Measurements from ENCODE around the gene PAGR1. TPM values are rescaled to one million over a fixed set of nuclear protein-coding genes. Genes with fewer than 3 reads are reported as not detected.
A peak's percentile ranks its signal among the peaks of the same experiment; 100 is the strongest.

The PAGR1 gene
- total and polyA plus RNA-seq, 9 of the 15 experiments (the other 6 are each of a cell fraction or from before 2014, with no cell fraction given) = 1.4 to 58.2 (median 16.8) TPM

- TF ChIP-seq WHSC1 (IDR thresholded peaks at IDR 0.05; ENCODE audit: low read length) (no peak), U2AF1 (optimal IDR thresholded peaks at IDR 0.05; ENCODE audit: low read depth, low read length) (peak; percentile 48), ZFP91 (CRISPR knock-in tag; IDR thresholded peaks at IDR 0.05) (peak; percentile 96), ZNF785 (CRISPR knock-in tag; IDR thresholded peaks at IDR 0.05) (no peak), THRB (CRISPR knock-in tag; conservative IDR thresholded peaks at IDR 0.05) (0 out of 2 replicates have a peak, but pooled peaks have one; percentile 17), HIVEP1 (CRISPR knock-in tag; IDR thresholded peaks at IDR 0.05) (no peak), SAFB (IDR thresholded peaks at IDR 0.05; ENCODE audit: borderline replicate concordance, low read depth, low read length) (no peak), ZNF57 (CRISPR knock-in tag; IDR thresholded peaks at IDR 0.05) (no peak), HES1 (IDR thresholded peaks at IDR 0.05; ENCODE audit: low read depth) (0 out of 2 replicates have a peak, but pooled peaks have one; percentile 39), ETS2 (tag; IDR thresholded peaks at IDR 0.05; ENCODE audit: borderline replicate concordance, poor library complexity, severe bottlenecking) (no peak), RB1 (IDR thresholded peaks at IDR 0.05; ENCODE audit: low read depth) (peak; percentile 61), PBX2 (CRISPR knock-in tag; IDR thresholded peaks at IDR 0.05; ENCODE audit: low read depth) (no peak), PBX2 (tag; conservative IDR thresholded peaks at IDR 0.05; ENCODE audit: low read depth) (no peak), MXI1 (IDR thresholded peaks at IDR 0.05; ENCODE audit: low read depth, low read length) (0 out of 2 replicates have a peak, but pooled peaks have one; percentile 23), TEAD2 (tag; IDR thresholded peaks at IDR 0.05) (no peak), CHD4 (IDR thresholded peaks at IDR 0.05; ENCODE audit: insufficient read depth, insufficient replicate concordance, low read depth, low read length, poor library complexity, severe bottlenecking) (peak; percentile 47), ZNF511 (CRISPR knock-in tag; IDR thresholded peaks at IDR 0.05) (no peak; the same call in 1 of the 2 replicates), NR2F6 (CRISPR knock-in tag; IDR thresholded peaks at IDR 0.05) (no peak), SMAD2 (IDR thresholded peaks at IDR 0.05; ENCODE audit: low read depth, low read length) (no peak), STAG1 (CRISPR knock-in tag; IDR thresholded peaks at IDR 0.05; ENCODE audit: borderline replicate concordance) (peak; percentile 19; the same call in 1 of the 2 replicates), ZNF311 (CRISPR knock-in tag; IDR thresholded peaks at IDR 0.05) (no peak)
These were observed 47.1 kb downstream of the PAGR1 start, which contains the start of gene CDIPT (continued) for GRCh38 chr16:29862884-29863668.

Measured in K562 (cell line).